ENCODE measurements around the gene OLA1.

OLA1 gene

DNA sequence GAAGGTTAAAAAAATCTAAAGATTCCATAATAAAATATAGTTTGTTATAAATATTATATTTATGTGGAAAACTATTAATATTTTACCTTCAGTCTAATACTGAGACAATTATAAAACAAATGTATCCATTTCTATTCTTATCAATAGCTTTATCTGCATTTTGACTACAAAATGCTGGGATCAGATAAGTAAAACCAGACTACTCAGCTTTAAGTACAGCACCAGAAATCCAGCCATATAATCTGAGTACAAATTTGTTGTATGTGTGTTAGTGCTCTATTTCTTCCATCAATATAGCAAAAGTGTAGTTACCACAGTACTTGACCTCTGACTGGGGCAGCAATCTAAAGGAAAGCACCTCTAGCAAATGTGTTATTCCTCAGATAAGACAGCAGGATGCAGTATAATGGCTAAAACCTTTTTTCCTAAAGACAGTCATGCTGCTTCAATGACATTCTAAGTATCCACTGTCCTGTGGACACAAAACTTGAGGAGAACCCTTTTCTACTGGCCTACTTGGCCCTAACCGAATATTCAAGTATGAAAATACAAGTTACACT lies 68.1 kb downstream of the OLA1 start:
- Histone ChIP-seq H2AK5ac (ENCODE audit: low read length) (no peak overlapping the region), H2BK5ac (ENCODE audit: low read length) (no peak overlapping the region), H3K4me1 (ENCODE audit: control insufficient read depth, low read depth, low read length) (peaks cover 2% of the 10 kb centered on the region), H4K5ac (ENCODE audit: low read length) (no peak overlapping the region), H3K27me3 (ENCODE audit: insufficient read depth, low read length, poor library complexity) (no peaks in the 10 kb centered on the region), H3K18ac (ENCODE audit: low read length) (no peak overlapping the region), H3K9ac (ENCODE audit: low read length) (no peak overlapping the region), H4K8ac (ENCODE audit: low read depth, low read length) (no peak overlapping the region), H3K23ac (ENCODE audit: low read length) (no peak overlapping the region), H2BK120ac (ENCODE audit: low read depth, low read length) (no peak overlapping the region), H3K4me2 (ENCODE audit: low read length) (no peak overlapping the region), H2BK15ac (replicated peaks; ENCODE audit: low read depth) (no peak overlapping the region), H3K27ac (ENCODE audit: low read depth, low read length) (no peak overlapping the region), H3K56ac (ENCODE audit: low read length) (no peak overlapping the region), H3K79me1 (ENCODE audit: low read length) (peaks cover 1% of the 10 kb centered on the region), H3K36me3 (ENCODE audit: control insufficient read depth, insufficient read depth, low read length) (no peaks in the 10 kb centered on the region), H3K4ac (ENCODE audit: low read depth, low read length) (no peak overlapping the region), H3K4me3 (ENCODE audit: low read length) (no peak overlapping the region), H3K79me2 (ENCODE audit: control insufficient read depth, insufficient read depth, low read length) (no peaks in the 10 kb centered on the region)
- no CpG with 5 or more reads among the region's 1 CpG for WGBS (ENCODE audit: extremely low coverage, insufficient coverage, low lambda C conversion rate)
- peak; percentile 77 for DNase-seq

- Histone ChIP-seq H3K27ac (ENCODE audit: low read depth, low read length) (no peak overlapping the region), H2AK5ac (ENCODE audit: low read length) (no peak overlapping the region), H3K56ac (ENCODE audit: low read length) (no peak overlapping the region), H3K4me2 (ENCODE audit: low read length) (no peak overlapping the region), H2BK15ac (replicated peaks; ENCODE audit: low read depth) (no peak overlapping the region), H3K4me1 (ENCODE audit: control insufficient read depth, low read depth, low read length) (peaks cover 2% of the 10 kb centered on the region), H3K4ac (ENCODE audit: low read depth, low read length) (no peak overlapping the region), H3K36me3 (ENCODE audit: control insufficient read depth, insufficient read depth, low read length) (no peaks in the 10 kb centered on the region), H3K79me2 (ENCODE audit: control insufficient read depth, insufficient read depth, low read length) (no peaks in the 10 kb centered on the region), H4K8ac (ENCODE audit: low read depth, low read length) (no peak overlapping the region), H3K9ac (ENCODE audit: low read length) (no peak overlapping the region), H3K27me3 (ENCODE audit: insufficient read depth, low read length, poor library complexity) (no peaks in the 10 kb centered on the region), H2BK5ac (ENCODE audit: low read length) (no peak overlapping the region), H2BK120ac (ENCODE audit: low read depth, low read length) (no peak overlapping the region), H3K4me3 (ENCODE audit: low read length) (no peak overlapping the region), H3K18ac (ENCODE audit: low read length) (no peak overlapping the region), H3K23ac (ENCODE audit: low read length) (no peak overlapping the region), H3K79me1 (ENCODE audit: low read length) (no peaks in the 10 kb centered on the region), H4K5ac (ENCODE audit: low read length) (no peak overlapping the region)
- WGBS (ENCODE audit: extremely low coverage, insufficient coverage, low lambda C conversion rate) = no CpG with 5 or more reads among the region's 2 CpGs
- no peak for DNase-seq
Observed at GRCh38 chr2:174177316-174177890, 70.9 kb downstream of the OLA1 start.

GRCh38 chr2:174176898-174177297 lies 71.4 kb downstream of the OLA1 start:
- no peak overlapping the region for H3K9ac ChIP-seq (ENCODE audit: low read length)
- no peak overlapping the region for H2BK15ac ChIP-seq (replicated peaks; ENCODE audit: low read depth)
- H2BK5ac ChIP-seq (ENCODE audit: low read length) = no peak overlapping the region
- H4K5ac ChIP-seq (ENCODE audit: low read length) = no peak overlapping the region
- peaks cover 2% of the 10 kb centered on the region for H3K4me1 ChIP-seq (ENCODE audit: control insufficient read depth, low read depth, low read length)
- no peak overlapping the region for H3K27ac ChIP-seq (ENCODE audit: low read depth, low read length)
- no peak overlapping the region for H2BK120ac ChIP-seq (ENCODE audit: low read depth, low read length)
- no peak overlapping the region for H3K4ac ChIP-seq (ENCODE audit: low read depth, low read length)
- H3K27me3 ChIP-seq (ENCODE audit: insufficient read depth, low read length, poor library complexity) = no peaks in the 10 kb centered on the region
- H3K23ac ChIP-seq (ENCODE audit: low read length) = no peak overlapping the region
- H2AK5ac ChIP-seq (ENCODE audit: low read length) = no peak overlapping the region
- H3K4me3 ChIP-seq (ENCODE audit: low read length) = no peak overlapping the region
- H3K4me2 ChIP-seq (ENCODE audit: low read length) = no peak overlapping the region
- no peaks in the 10 kb centered on the region for H3K79me1 ChIP-seq (ENCODE audit: low read length)
- peaks cover 3% of the 10 kb centered on the region for H3K79me2 ChIP-seq (ENCODE audit: control insufficient read depth, insufficient read depth, low read length)
- H4K8ac ChIP-seq (ENCODE audit: low read depth, low read length) = no peak overlapping the region
- no CpG with 5 or more reads among the region's 1 CpG for WGBS (ENCODE audit: extremely low coverage, insufficient coverage, low lambda C conversion rate)
- no peaks in the 10 kb centered on the region for H3K36me3 ChIP-seq (ENCODE audit: control insufficient read depth, insufficient read depth, low read length)
- peak; percentile 91 for DNase-seq
- no peak overlapping the region for H3K18ac ChIP-seq (ENCODE audit: low read length)
- H3K56ac ChIP-seq (ENCODE audit: low read length) = no peak overlapping the region

- no peak overlapping the region for H4K5ac ChIP-seq (ENCODE audit: low read length)
- no peak overlapping the region for H3K18ac ChIP-seq (ENCODE audit: low read length)
- no peak overlapping the region for H3K4ac ChIP-seq (ENCODE audit: low read depth, low read length)
- no peak overlapping the region for H3K56ac ChIP-seq (ENCODE audit: low read length)
- no peak overlapping the region for H3K27ac ChIP-seq (ENCODE audit: low read depth, low read length)
- no peak overlapping the region for H3K23ac ChIP-seq (ENCODE audit: low read length)
- H3K4me1 ChIP-seq (ENCODE audit: control insufficient read depth, low read depth, low read length) = peaks cover 2% of the 10 kb centered on the region
- no peak overlapping the region for H3K4me2 ChIP-seq (ENCODE audit: low read length)
- H2BK15ac ChIP-seq (replicated peaks; ENCODE audit: low read depth) = no peak overlapping the region
- H2BK120ac ChIP-seq (ENCODE audit: low read depth, low read length) = no peak overlapping the region
- no CpG with 5 or more reads among the region's 2 CpGs for WGBS (ENCODE audit: extremely low coverage, insufficient coverage, low lambda C conversion rate)
- no peaks in the 10 kb centered on the region for H3K36me3 ChIP-seq (ENCODE audit: control insufficient read depth, insufficient read depth, low read length)
- no peak overlapping the region for H4K8ac ChIP-seq (ENCODE audit: low read depth, low read length)
- no peak overlapping the region for H3K9ac ChIP-seq (ENCODE audit: low read length)
- DNase-seq = no peak
- no peaks in the 10 kb centered on the region for H3K27me3 ChIP-seq (ENCODE audit: insufficient read depth, low read length, poor library complexity)
- no peak overlapping the region for H2BK5ac ChIP-seq (ENCODE audit: low read length)
- H3K79me2 ChIP-seq (ENCODE audit: control insufficient read depth, insufficient read depth, low read length) = peaks cover 3% of the 10 kb centered on the region
- H3K4me3 ChIP-seq (ENCODE audit: low read length) = no peak overlapping the region
- H3K79me1 ChIP-seq (ENCODE audit: low read length) = no peaks in the 10 kb centered on the region
- no peak overlapping the region for H2AK5ac ChIP-seq (ENCODE audit: low read length)
Observed at GRCh38 chr2:174174741-174175140, 73.6 kb downstream of the OLA1 start.

DNA sequence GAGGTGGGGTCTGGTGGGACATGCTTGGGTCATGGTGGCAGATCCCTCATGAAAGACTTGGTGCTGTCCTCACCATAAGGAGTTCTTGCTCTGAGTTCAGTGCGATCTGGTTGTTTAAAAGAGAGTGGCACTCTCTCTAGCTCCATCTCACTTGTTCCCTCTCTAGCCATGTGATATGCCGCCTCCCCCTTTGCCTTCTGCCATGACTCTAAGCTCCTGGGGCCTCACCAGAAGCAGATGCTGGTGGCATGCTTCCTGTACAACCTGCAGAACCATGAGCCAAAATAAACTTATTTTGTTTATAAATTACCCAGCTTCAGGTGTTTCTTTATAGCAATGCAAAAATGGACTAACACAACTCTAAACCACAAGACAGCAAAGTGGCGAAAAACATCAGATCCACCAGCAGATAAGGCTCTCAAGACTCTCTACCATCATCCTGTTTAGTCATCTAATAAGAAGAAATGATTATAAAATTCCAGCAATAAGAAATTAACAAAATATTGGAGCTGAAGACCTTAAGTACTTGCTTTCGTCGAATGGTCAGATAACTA lies 75.5 kb downstream of the OLA1 start:
- DNase-seq = no peak
- no peak overlapping the region for H3K4me2 ChIP-seq (ENCODE audit: low read length)
- peaks cover 2% of the 10 kb centered on the region for H3K4me1 ChIP-seq (ENCODE audit: control insufficient read depth, low read depth, low read length)
- WGBS (ENCODE audit: extremely low coverage, insufficient coverage, low lambda C conversion rate) = no CpG with 5 or more reads among the region's 5 CpGs
- no peak overlapping the region for H3K9ac ChIP-seq (ENCODE audit: low read length)
- no peak overlapping the region for H2BK5ac ChIP-seq (ENCODE audit: low read length)
- no peak overlapping the region for H3K27ac ChIP-seq (ENCODE audit: low read depth, low read length)
- no peak overlapping the region for H3K4me3 ChIP-seq (ENCODE audit: low read length)
- no peak overlapping the region for H3K23ac ChIP-seq (ENCODE audit: low read length)
- no peak overlapping the region for H4K8ac ChIP-seq (ENCODE audit: low read depth, low read length)
- no peak overlapping the region for H2BK120ac ChIP-seq (ENCODE audit: low read depth, low read length)
- no peak overlapping the region for H3K4ac ChIP-seq (ENCODE audit: low read depth, low read length)
- H2AK5ac ChIP-seq (ENCODE audit: low read length) = no peak overlapping the region
- no peak overlapping the region for H4K5ac ChIP-seq (ENCODE audit: low read length)
- H3K56ac ChIP-seq (ENCODE audit: low read length) = no peak overlapping the region
- H3K18ac ChIP-seq (ENCODE audit: low read length) = no peak overlapping the region
- H3K27me3 ChIP-seq (ENCODE audit: insufficient read depth, low read length, poor library complexity) = no peaks in the 10 kb centered on the region
- H2BK15ac ChIP-seq (replicated peaks; ENCODE audit: low read depth) = no peak overlapping the region
- peaks cover 3% of the 10 kb centered on the region for H3K79me1 ChIP-seq (ENCODE audit: low read length)
- H3K36me3 ChIP-seq (ENCODE audit: control insufficient read depth, insufficient read depth, low read length) = no peaks in the 10 kb centered on the region
- peaks cover 3% of the 10 kb centered on the region for H3K79me2 ChIP-seq (ENCODE audit: control insufficient read depth, insufficient read depth, low read length)

Data from mesendoderm (in vitro differentiated cells).